A673 (cell line): ENCODE data around the gene PHACTR3. TPM values are rescaled to one million over a fixed set of nuclear protein-coding genes. Genes with fewer than 3 reads are reported as not detected.

Experiments
- BruUV-seq: library from RNA; stranded (reverse); fragments of 400-500 nt; replicated peaks from 2 replicates; lab custom pipeline; 2021; lab: Mats Ljungman, UMichigan
- CTCF ChIA-PET: fragments of 300-600 bp; sonication (Branson Sonifier 250); formaldehyde crosslinking; loops from one replicate; lab custom pipeline; 2022; ENCODE audit warnings: antibody characterized with exemption; lab: Charles Lee
- POLR2A ChIA-PET: fragments of 300-600 bp; sonication (Branson Sonifier 250); formaldehyde crosslinking; loops from one replicate; lab custom pipeline; 2022; ENCODE audit warnings: antibody characterized with exemption; ENCODE audit not compliant: low non-redundant PET; lab: Charles Lee
- DNase-seq: peaks from one replicate; pipeline ENCODE4 v3.0.0-alpha.2; 2015; ENCODE audit warnings: low spot score
- H3K27ac ChIP-seq: fragments of 200-600 bp; sonication (generic); 2 replicates; pipeline ENCODE4 v1.5.1; 2016; ENCODE audit warnings: mixed run types, low read depth, mild to moderate bottlenecking, mixed read lengths, antibody characterized with exemption, low read length; ENCODE audit not compliant: poor library complexity, severe bottlenecking
- H3K27me3 ChIP-seq: fragments of 200-600 bp; sonication (generic); replicated peaks from 2 replicates; pipeline ENCODE4 v1.6.1; 2017; ENCODE audit warnings: mixed run types, low read depth, mild to moderate bottlenecking, mixed read lengths, antibody characterized with exemption, low read length; ENCODE audit not compliant: insufficient read depth, poor library complexity
- H3K36me3 ChIP-seq: fragments of 200-600 bp; sonication (generic); 2 replicates; pipeline ENCODE4 v1.6.1; 2016; ENCODE audit warnings: mixed run types, mild to moderate bottlenecking, mixed read lengths, antibody characterized with exemption, low read length; ENCODE audit not compliant: insufficient read depth, poor library complexity, severe bottlenecking
- H3K4me1 ChIP-seq: fragments of 200-600 bp; sonication (generic); 2 replicates; pipeline ENCODE4 v1.6.1; 2017; ENCODE audit warnings: mixed run types, mild to moderate bottlenecking, mixed read lengths, antibody characterized with exemption, low read length; ENCODE audit not compliant: insufficient read depth, poor library complexity, severe bottlenecking
- H3K4me3 ChIP-seq: fragments of 200-600 bp; sonication (generic); 2 replicates; pipeline ENCODE4 v1.5.1; 2016; ENCODE audit warnings: low read depth, mixed run types, mild to moderate bottlenecking, mixed read lengths, low read length; ENCODE audit not compliant: poor library complexity, severe bottlenecking
- H3K9me3 ChIP-seq: fragments of 200-600 bp; sonication (generic); 2 replicates; pipeline ENCODE4 v1.6.1; 2016; ENCODE audit warnings: mixed run types, low read depth, mild to moderate bottlenecking, mixed read lengths, antibody characterized with exemption, low read length; ENCODE audit not compliant: poor library complexity, severe bottlenecking
- CTCF ChIP-seq: fragments of 300-800, 200-600 bp; sonication (generic); conservative IDR thresholded peaks from 2 replicates; pipeline ENCODE4 v1.5.1; 2017; ENCODE audit warnings: low read depth, mild to moderate bottlenecking, antibody characterized with exemption, low read length, moderate library complexity, mixed read lengths
- EZH2 ChIP-seq: fragments of 200-600 bp; sonication (generic); IDR thresholded peaks from 2 replicates; pipeline ENCODE4 v1.6.1; 2017; ENCODE audit warnings: borderline replicate concordance, low read depth, mild to moderate bottlenecking, mixed read lengths, antibody characterized with exemption, low read length; ENCODE audit not compliant: poor library complexity, severe bottlenecking
- intact Hi-C: fragments of 100-400 bp; cut with micrococcal nuclease; formaldehyde crosslinking; loops from one replicate; pipeline ENCODE4 v1.10.0; 2022; ENCODE audit not compliant: unreplicated experiment
- total RNA-seq: library from RNA; stranded (reverse); gene quantifications from 2 replicates; pipeline ENCODE4 v1.2.3, GENCODE V29; 2021

The PHACTR3 gene
- total RNA-seq, 1 experiment from 2014 or later: 0.17 TPM

GRCh38 chr20:59561614-59562277, 42.6 kb upstream of the PHACTR3 start:
- Histone ChIP-seq H3K4me1 (no peaks in the 10 kb centered on the region), H3K36me3 (no peaks in the 10 kb centered on the region), H3K9me3 (no peaks in the 10 kb centered on the region), H3K27ac (no peak overlapping the region), H3K27me3 (peaks cover 9% of the 10 kb centered on the region), H3K4me3 (no peak overlapping the region)
- TF ChIP-seq EZH2 (no peak), CTCF (no peak)
- no TSS peak for BruUV-seq
- no peak for DNase-seq
- ChIA-PET POLR2A (no interaction called here), CTCF (interaction anchor here (0.6 kb wide), 1 partner anchor 222 kb away, joined by 5 read pairs; no protein-coding TSS in a partner anchor)
- intact Hi-C loops: no loop called here

GRCh38 chr20:59564171-59564570, 40.2 kb upstream of the PHACTR3 start:
- Histone ChIP-seq H3K27me3 (peaks cover 29% of the 10 kb centered on the region), H3K36me3 (no peaks in the 10 kb centered on the region), H3K27ac (no peak overlapping the region), H3K4me3 (no peak overlapping the region), H3K4me1 (no peaks in the 10 kb centered on the region), H3K9me3 (no peaks in the 10 kb centered on the region)
- POLR2A ChIA-PET: no interaction called here
- CTCF ChIA-PET: no interaction called here
- intact Hi-C loops: no loop called here
- BruUV-seq: no TSS peak
- DNase-seq: no peak
- TF ChIP-seq CTCF (no peak), EZH2 (no peak)

GRCh38 chr20:59564943-59565342, 39.4 kb upstream of the PHACTR3 start:
- Histone ChIP-seq H3K27ac (no peak overlapping the region), H3K27me3 (peaks cover 36% of the 10 kb centered on the region), H3K9me3 (no peaks in the 10 kb centered on the region), H3K4me1 (no peaks in the 10 kb centered on the region), H3K36me3 (no peaks in the 10 kb centered on the region), H3K4me3 (no peak overlapping the region)
- BruUV-seq: no TSS peak
- ChIA-PET POLR2A (no interaction called here), CTCF (no interaction called here)
- intact Hi-C loops: no loop called here
- no peak for DNase-seq
- TF ChIP-seq EZH2 (no peak), CTCF (no peak)
